ENCODE results near the gene PPP1R12B.
"Not testable (repeated sequence)": the region's sequence is repeated elsewhere in the genome, so short reads cannot be mapped to it uniquely, and the experiment has no call there.

DNA sequence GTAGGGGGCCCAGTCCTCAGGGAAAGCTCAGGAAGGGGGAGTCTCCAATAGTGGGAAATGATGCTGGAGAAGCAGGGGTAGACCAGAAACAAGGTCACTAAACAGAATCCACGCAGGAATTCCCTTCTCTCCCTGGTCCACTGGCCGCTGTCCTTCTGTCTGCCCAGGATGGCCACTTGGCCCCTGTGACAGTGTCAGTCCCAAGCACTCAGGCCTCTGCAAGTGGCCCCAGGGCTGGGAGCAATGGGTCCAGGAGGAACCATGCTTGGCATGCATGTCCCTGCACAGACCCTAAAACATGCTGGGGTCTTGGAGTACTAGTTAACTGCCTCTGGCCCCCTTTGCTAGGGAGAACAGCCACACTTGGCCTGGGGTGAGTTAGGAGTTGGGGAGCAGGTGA lies 271.5 kb downstream of the PPP1R12B start:
- TF ChIP-seq POLR2A, POLR2AphosphoS5, EP300 (IDR thresholded peaks at IDR 0.05): not testable (repeated sequence)
- TF ChIP-seq, protein P1, sequence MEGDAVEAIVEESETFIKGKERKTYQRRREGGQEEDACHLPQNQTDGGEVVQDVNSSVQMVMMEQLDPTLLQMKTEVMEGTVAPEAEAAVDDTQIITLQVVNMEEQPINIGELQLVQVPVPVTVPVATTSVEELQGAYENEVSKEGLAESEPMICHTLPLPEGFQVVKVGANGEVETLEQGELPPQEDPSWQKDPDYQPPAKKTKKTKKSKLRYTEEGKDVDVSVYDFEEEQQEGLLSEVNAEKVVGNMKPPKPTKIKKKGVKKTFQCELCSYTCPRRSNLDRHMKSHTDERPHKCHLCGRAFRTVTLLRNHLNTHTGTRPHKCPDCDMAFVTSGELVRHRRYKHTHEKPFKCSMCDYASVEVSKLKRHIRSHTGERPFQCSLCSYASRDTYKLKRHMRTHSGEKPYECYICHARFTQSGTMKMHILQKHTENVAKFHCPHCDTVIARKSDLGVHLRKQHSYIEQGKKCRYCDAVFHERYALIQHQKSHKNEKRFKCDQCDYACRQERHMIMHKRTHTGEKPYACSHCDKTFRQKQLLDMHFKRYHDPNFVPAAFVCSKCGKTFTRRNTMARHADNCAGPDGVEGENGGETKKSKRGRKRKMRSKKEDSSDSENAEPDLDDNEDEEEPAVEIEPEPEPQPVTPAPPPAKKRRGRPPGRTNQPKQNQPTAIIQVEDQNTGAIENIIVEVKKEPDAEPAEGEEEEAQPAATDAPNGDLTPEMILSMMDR (IDR thresholded peaks at IDR 0.05) = not testable (repeated sequence)

Data from gastroesophageal sphincter (tissue), 3 donors.